HEK293 (cell line): ENCODE data around the gene OR51E1.

ENCODE experiments used
- CTCF ChIP-seq: fragments of 450-650 bp; formaldehyde crosslinking; IDR thresholded peaks from 2 replicates; pipeline ENCODE4 v1.5.1; 2016; ENCODE audit warnings: missing biosample characterization, missing genetic modification characterization
- PRDM4 ChIP-seq: fragments of 450-650 bp; formaldehyde crosslinking; IDR thresholded peaks from 2 replicates; pipeline ENCODE4 v1.5.1; 2017; ENCODE audit warnings: missing biosample characterization, missing genetic modification characterization
- TCF7L2 ChIP-seq: IDR thresholded peaks from 2 replicates; pipeline ENCODE4 v1.6.1; 2011; ENCODE audit warnings: low read depth, mild to moderate bottlenecking, inconsistent platforms, low read length, moderate library complexity, borderline replicate concordance
- ZBTB7A ChIP-seq: fragments of 450-650 bp; formaldehyde crosslinking; IDR thresholded peaks from 2 replicates; pipeline ENCODE4 v1.5.1; 2016; ENCODE audit warnings: low read depth, missing biosample characterization, missing genetic modification characterization
- ZNF146 ChIP-seq: fragments of 450-650 bp; formaldehyde crosslinking; IDR thresholded peaks from 2 replicates; pipeline ENCODE4 v1.5.1; 2016; ENCODE audit warnings: missing biosample characterization, missing genetic modification characterization
- ZNF184 ChIP-seq: fragments of 450-650 bp; IDR thresholded peaks from 2 replicates; pipeline ENCODE4 v1.5.1; 2018; ENCODE audit warnings: missing biosample characterization, mild to moderate bottlenecking, missing genetic modification characterization
- ZNF449 ChIP-seq: fragments of 450-650 bp; formaldehyde crosslinking; IDR thresholded peaks from 2 replicates; pipeline ENCODE4 v1.5.1; 2017; ENCODE audit warnings: missing biosample characterization, mild to moderate bottlenecking, missing genetic modification characterization, moderate library complexity
- ZNF610 ChIP-seq: fragments of 450-650 bp; formaldehyde crosslinking; IDR thresholded peaks from 2 replicates; pipeline ENCODE4 v1.5.1; 2016; ENCODE audit warnings: missing biosample characterization, missing genetic modification characterization, borderline replicate concordance
- ZNF654 ChIP-seq: fragments of 450-650 bp; formaldehyde crosslinking; IDR thresholded peaks from 2 replicates; pipeline ENCODE4 v1.5.1; 2016; ENCODE audit warnings: low read depth, missing biosample characterization, missing genetic modification characterization
- ZNF777 ChIP-seq: fragments of 450-650 bp; formaldehyde crosslinking; IDR thresholded peaks from 2 replicates; pipeline ENCODE4 v1.5.1; 2017; ENCODE audit warnings: missing biosample characterization, missing genetic modification characterization, borderline replicate concordance
- ZNF792 ChIP-seq: fragments of 450-650 bp; formaldehyde crosslinking; IDR thresholded peaks from 2 replicates; pipeline ENCODE4 v1.5.1; 2016; ENCODE audit warnings: missing biosample characterization, missing genetic modification characterization
- TF ChIP-seq, protein P1 (sequence below): fragments of 450-650 bp; formaldehyde crosslinking; IDR thresholded peaks from 2 replicates; pipeline ENCODE4 v1.5.1; 2016; ENCODE audit warnings: missing biosample characterization, missing genetic modification characterization

GRCh38 chr11:4671741-4672140 is 28.0 kb downstream of the OR51E1 start:
- TF ChIP-seq ZNF184 (tag by site-specific recombination) (no peak), CTCF (no peak), ZNF449 (tag by site-specific recombination) (no peak), ZNF777 (tag by site-specific recombination) (no peak), ZNF146 (tag by site-specific recombination) (no peak), ZNF610 (no peak), ZNF654 (tag by site-specific recombination) (no peak), ZNF792 (no peak), ZBTB7A (no peak), TCF7L2 (no peak), PRDM4 (tag by site-specific recombination) (no peak)
- TF ChIP-seq, protein P1, sequence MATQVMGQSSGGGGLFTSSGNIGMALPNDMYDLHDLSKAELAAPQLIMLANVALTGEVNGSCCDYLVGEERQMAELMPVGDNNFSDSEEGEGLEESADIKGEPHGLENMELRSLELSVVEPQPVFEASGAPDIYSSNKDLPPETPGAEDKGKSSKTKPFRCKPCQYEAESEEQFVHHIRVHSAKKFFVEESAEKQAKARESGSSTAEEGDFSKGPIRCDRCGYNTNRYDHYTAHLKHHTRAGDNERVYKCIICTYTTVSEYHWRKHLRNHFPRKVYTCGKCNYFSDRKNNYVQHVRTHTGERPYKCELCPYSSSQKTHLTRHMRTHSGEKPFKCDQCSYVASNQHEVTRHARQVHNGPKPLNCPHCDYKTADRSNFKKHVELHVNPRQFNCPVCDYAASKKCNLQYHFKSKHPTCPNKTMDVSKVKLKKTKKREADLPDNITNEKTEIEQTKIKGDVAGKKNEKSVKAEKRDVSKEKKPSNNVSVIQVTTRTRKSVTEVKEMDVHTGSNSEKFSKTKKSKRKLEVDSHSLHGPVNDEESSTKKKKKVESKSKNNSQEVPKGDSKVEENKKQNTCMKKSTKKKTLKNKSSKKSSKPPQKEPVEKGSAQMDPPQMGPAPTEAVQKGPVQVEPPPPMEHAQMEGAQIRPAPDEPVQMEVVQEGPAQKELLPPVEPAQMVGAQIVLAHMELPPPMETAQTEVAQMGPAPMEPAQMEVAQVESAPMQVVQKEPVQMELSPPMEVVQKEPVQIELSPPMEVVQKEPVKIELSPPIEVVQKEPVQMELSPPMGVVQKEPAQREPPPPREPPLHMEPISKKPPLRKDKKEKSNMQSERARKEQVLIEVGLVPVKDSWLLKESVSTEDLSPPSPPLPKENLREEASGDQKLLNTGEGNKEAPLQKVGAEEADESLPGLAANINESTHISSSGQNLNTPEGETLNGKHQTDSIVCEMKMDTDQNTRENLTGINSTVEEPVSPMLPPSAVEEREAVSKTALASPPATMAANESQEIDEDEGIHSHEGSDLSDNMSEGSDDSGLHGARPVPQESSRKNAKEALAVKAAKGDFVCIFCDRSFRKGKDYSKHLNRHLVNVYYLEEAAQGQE (tag by site-specific recombination) = no peak
